GM23338 (cell line): ENCODE data around the gene NOP9. TPM values are rescaled to one million over a fixed set of nuclear protein-coding genes. Genes with fewer than 3 reads are reported as not detected.

ENCODE experiments used
- CREB1 ChIP-seq: fragments of 250-450 bp; sonication (Bioruptor Pico); IDR thresholded peaks from 2 replicates; pipeline ENCODE4 v1.5.0; 2020; ENCODE audit warnings: low read depth, mild to moderate bottlenecking, moderate library complexity
- EZH2 ChIP-seq: fragments of 200-600 bp; sonication (generic); IDR thresholded peaks from one replicate; pipeline ENCODE4 v1.8.0; 2017; ENCODE audit warnings: antibody characterized with exemption, mild to moderate bottlenecking, low read depth; ENCODE audit not compliant: unreplicated experiment
- JUNB ChIP-seq: IDR thresholded peaks from one replicate; pipeline ENCODE4 v1.6.1; 2016; ENCODE audit warnings: antibody characterized with exemption; ENCODE audit not compliant: unreplicated experiment
- NANOG ChIP-seq: IDR thresholded peaks from 2 replicates; pipeline ENCODE4 v1.6.1; 2016; ENCODE audit warnings: antibody characterized with exemption, borderline replicate concordance
- POLR2AphosphoS5 ChIP-seq: IDR thresholded peaks from 2 replicates; pipeline ENCODE4 v1.6.1; 2016; ENCODE audit warnings: antibody characterized with exemption, low read depth
- ZNF331 ChIP-seq: fragments of 250-450 bp; sonication (Bioruptor Pico); IDR thresholded peaks from 2 replicates; pipeline ENCODE4 v1.5.0; 2020; ENCODE audit warnings: low read depth, mild to moderate bottlenecking, moderate library complexity
- polyA plus RNA-seq: library from polyadenylated mRNA; unstranded; fragments of >200 nt; fragmentation: Nextera tagmentation; extraction: Ambion mirVana; gene quantifications from 2 replicates; pipeline ENCODE4 v1.2.1, GENCODE V29; 2016
- total RNA-seq: library from RNA; depleted of rRNA; stranded (reverse); fragments of >200 nt; shearing (Covaris generic); gene quantifications from 2 replicates; pipeline ENCODE4 v1.2.3, GENCODE V29; 2014
- TF ChIP-seq, protein P1 (sequence below): fragments of 250-450 bp; sonication (Bioruptor Pico); IDR thresholded peaks from 2 replicates; pipeline ENCODE4 v1.5.0; 2020; ENCODE audit warnings: mild to moderate bottlenecking, moderate library complexity
- TF ChIP-seq, protein P2 (sequence below), 2 experiments: fragments of 200-600 bp in 1 of 2; sonication (generic) in 1 of 2; conservative IDR thresholded peaks; 2 replicates each; pipeline versions ENCODE4 v1.5.1 to v1.6.1; 2016 to 2017; ENCODE audit warnings: antibody characterized with exemption in 2 of 2, low read depth in 2 of 2, mild to moderate bottlenecking in 2 of 2, moderate library complexity in 1 of 2
- TF ChIP-seq, protein P3 (sequence below): IDR thresholded peaks from one replicate; pipeline ENCODE4 v1.6.1; 2018; ENCODE audit warnings: antibody characterized with exemption; ENCODE audit not compliant: unreplicated experiment
- TF ChIP-seq, protein P4 (sequence below): IDR thresholded peaks from 2 replicates; pipeline ENCODE4 v1.6.1; 2016; ENCODE audit warnings: antibody characterized with exemption

Gene NOP9
- total and polyA plus RNA-seq, 2 experiments from 2014 or later: 7.9 to 32.8 TPM

DNA sequence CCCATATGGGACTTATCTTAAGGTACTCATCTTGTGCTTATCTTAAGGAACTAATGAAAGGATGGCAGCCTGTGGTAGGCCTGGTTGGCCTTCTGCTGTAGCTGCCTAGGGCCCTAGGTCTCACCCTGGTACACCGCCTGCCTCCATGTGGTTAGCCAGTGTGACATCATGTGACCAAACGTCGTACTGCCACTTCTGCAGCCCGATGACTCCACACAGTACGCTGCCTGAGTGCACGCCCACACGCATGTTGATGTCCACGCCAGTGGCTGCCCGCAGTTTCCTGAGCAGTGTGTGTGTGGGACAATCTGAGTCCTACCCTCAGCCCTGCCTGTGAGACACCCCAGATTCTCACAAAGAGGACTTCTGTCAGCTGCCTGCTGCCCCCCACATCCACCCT lies 30.1 kb downstream of the NOP9 start (continued):
- TF ChIP-seq, protein P1, sequence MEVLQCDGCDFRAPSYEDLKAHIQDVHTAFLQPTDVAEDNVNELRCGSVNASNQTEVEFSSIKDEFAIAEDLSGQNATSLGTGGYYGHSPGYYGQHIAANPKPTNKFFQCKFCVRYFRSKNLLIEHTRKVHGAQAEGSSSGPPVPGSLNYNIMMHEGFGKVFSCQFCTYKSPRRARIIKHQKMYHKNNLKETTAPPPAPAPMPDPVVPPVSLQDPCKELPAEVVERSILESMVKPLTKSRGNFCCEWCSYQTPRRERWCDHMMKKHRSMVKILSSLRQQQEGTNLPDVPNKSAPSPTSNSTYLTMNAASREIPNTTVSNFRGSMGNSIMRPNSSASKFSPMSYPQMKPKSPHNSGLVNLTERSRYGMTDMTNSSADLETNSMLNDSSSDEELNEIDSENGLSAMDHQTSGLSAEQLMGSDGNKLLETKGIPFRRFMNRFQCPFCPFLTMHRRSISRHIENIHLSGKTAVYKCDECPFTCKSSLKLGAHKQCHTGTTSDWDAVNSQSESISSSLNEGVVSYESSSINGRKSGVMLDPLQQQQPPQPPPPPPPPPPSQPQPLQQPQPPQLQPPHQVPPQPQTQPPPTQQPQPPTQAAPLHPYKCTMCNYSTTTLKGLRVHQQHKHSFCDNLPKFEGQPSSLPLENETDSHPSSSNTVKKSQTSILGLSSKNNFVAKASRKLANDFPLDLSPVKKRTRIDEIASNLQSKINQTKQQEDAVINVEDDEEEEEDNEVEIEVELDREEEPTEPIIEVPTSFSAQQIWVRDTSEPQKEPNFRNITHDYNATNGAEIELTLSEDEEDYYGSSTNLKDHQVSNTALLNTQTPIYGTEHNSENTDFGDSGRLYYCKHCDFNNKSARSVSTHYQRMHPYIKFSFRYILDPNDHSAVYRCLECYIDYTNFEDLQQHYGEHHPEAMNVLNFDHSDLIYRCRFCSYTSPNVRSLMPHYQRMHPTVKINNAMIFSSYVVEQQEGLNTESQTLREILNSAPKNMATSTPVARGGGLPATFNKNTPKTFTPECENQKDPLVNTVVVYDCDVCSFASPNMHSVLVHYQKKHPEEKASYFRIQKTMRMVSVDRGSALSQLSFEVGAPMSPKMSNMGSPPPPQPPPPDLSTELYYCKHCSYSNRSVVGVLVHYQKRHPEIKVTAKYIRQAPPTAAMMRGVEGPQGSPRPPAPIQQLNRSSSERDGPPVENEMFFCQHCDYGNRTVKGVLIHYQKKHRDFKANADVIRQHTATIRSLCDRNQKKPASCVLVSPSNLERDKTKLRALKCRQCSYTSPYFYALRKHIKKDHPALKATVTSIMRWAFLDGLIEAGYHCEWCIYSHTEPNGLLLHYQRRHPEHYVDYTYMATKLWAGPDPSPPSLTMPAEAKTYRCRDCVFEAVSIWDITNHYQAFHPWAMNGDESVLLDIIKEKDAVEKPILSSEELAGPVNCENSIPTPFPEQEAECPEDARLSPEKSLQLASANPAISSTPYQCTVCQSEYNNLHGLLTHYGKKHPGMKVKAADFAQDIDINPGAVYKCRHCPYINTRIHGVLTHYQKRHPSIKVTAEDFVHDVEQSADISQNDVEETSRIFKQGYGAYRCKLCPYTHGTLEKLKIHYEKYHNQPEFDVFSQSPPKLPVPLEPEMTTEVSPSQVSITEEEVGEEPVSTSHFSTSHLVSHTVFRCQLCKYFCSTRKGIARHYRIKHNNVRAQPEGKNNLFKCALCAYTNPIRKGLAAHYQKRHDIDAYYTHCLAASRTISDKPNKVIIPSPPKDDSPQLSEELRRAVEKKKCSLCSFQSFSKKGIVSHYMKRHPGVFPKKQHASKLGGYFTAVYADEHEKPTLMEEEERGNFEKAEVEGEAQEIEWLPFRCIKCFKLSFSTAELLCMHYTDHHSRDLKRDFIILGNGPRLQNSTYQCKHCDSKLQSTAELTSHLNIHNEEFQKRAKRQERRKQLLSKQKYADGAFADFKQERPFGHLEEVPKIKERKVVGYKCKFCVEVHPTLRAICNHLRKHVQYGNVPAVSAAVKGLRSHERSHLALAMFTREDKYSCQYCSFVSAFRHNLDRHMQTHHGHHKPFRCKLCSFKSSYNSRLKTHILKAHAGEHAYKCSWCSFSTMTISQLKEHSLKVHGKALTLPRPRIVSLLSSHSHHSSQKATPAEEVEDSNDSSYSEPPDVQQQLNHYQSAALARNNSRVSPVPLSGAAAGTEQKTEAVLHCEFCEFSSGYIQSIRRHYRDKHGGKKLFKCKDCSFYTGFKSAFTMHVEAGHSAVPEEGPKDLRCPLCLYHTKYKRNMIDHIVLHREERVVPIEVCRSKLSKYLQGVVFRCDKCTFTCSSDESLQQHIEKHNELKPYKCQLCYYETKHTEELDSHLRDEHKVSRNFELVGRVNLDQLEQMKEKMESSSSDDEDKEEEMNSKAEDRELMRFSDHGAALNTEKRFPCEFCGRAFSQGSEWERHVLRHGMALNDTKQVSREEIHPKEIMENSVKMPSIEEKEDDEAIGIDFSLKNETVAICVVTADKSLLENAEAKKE (CRISPR knock-in tag): no peak
- no peak for TF ChIP-seq NANOG
- TF ChIP-seq, protein P2, sequence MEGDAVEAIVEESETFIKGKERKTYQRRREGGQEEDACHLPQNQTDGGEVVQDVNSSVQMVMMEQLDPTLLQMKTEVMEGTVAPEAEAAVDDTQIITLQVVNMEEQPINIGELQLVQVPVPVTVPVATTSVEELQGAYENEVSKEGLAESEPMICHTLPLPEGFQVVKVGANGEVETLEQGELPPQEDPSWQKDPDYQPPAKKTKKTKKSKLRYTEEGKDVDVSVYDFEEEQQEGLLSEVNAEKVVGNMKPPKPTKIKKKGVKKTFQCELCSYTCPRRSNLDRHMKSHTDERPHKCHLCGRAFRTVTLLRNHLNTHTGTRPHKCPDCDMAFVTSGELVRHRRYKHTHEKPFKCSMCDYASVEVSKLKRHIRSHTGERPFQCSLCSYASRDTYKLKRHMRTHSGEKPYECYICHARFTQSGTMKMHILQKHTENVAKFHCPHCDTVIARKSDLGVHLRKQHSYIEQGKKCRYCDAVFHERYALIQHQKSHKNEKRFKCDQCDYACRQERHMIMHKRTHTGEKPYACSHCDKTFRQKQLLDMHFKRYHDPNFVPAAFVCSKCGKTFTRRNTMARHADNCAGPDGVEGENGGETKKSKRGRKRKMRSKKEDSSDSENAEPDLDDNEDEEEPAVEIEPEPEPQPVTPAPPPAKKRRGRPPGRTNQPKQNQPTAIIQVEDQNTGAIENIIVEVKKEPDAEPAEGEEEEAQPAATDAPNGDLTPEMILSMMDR (conservative IDR thresholded peaks at IDR 0.05; ENCODE audit: low read depth in 2 of 2): no peak
- TF ChIP-seq CREB1 (CRISPR knock-in tag): no peak
- no peak for TF ChIP-seq ZNF331 (CRISPR knock-in tag)
- TF ChIP-seq JUNB: no peak
- no peak for TF ChIP-seq EZH2
- TF ChIP-seq, protein P3, sequence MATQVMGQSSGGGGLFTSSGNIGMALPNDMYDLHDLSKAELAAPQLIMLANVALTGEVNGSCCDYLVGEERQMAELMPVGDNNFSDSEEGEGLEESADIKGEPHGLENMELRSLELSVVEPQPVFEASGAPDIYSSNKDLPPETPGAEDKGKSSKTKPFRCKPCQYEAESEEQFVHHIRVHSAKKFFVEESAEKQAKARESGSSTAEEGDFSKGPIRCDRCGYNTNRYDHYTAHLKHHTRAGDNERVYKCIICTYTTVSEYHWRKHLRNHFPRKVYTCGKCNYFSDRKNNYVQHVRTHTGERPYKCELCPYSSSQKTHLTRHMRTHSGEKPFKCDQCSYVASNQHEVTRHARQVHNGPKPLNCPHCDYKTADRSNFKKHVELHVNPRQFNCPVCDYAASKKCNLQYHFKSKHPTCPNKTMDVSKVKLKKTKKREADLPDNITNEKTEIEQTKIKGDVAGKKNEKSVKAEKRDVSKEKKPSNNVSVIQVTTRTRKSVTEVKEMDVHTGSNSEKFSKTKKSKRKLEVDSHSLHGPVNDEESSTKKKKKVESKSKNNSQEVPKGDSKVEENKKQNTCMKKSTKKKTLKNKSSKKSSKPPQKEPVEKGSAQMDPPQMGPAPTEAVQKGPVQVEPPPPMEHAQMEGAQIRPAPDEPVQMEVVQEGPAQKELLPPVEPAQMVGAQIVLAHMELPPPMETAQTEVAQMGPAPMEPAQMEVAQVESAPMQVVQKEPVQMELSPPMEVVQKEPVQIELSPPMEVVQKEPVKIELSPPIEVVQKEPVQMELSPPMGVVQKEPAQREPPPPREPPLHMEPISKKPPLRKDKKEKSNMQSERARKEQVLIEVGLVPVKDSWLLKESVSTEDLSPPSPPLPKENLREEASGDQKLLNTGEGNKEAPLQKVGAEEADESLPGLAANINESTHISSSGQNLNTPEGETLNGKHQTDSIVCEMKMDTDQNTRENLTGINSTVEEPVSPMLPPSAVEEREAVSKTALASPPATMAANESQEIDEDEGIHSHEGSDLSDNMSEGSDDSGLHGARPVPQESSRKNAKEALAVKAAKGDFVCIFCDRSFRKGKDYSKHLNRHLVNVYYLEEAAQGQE: no peak
- TF ChIP-seq, protein P4, sequence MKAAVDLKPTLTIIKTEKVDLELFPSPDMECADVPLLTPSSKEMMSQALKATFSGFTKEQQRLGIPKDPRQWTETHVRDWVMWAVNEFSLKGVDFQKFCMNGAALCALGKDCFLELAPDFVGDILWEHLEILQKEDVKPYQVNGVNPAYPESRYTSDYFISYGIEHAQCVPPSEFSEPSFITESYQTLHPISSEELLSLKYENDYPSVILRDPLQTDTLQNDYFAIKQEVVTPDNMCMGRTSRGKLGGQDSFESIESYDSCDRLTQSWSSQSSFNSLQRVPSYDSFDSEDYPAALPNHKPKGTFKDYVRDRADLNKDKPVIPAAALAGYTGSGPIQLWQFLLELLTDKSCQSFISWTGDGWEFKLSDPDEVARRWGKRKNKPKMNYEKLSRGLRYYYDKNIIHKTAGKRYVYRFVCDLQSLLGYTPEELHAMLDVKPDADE: no peak
- TF ChIP-seq POLR2AphosphoS5: no peak
